HG03378 (cell line): ENCODE results near the gene PIK3AP1.
"Not testable (repeated sequence)": the region's sequence is repeated elsewhere in the genome, so short reads cannot be mapped to it uniquely, and the experiment has no call there.

ENCODE experiments used
- ATAC-seq: cut with Tn5 transposase; IDR thresholded peaks from one replicate; pipeline ENCODE4 v1.9.1; 2021; ENCODE audit warnings: mild to moderate bottlenecking, moderate library complexity; ENCODE audit not compliant: unreplicated experiment

Gene PIK3AP1, protein sequence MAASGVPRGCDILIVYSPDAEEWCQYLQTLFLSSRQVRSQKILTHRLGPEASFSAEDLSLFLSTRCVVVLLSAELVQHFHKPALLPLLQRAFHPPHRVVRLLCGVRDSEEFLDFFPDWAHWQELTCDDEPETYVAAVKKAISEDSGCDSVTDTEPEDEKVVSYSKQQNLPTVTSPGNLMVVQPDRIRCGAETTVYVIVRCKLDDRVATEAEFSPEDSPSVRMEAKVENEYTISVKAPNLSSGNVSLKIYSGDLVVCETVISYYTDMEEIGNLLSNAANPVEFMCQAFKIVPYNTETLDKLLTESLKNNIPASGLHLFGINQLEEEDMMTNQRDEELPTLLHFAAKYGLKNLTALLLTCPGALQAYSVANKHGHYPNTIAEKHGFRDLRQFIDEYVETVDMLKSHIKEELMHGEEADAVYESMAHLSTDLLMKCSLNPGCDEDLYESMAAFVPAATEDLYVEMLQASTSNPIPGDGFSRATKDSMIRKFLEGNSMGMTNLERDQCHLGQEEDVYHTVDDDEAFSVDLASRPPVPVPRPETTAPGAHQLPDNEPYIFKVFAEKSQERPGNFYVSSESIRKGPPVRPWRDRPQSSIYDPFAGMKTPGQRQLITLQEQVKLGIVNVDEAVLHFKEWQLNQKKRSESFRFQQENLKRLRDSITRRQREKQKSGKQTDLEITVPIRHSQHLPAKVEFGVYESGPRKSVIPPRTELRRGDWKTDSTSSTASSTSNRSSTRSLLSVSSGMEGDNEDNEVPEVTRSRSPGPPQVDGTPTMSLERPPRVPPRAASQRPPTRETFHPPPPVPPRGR

DNA sequence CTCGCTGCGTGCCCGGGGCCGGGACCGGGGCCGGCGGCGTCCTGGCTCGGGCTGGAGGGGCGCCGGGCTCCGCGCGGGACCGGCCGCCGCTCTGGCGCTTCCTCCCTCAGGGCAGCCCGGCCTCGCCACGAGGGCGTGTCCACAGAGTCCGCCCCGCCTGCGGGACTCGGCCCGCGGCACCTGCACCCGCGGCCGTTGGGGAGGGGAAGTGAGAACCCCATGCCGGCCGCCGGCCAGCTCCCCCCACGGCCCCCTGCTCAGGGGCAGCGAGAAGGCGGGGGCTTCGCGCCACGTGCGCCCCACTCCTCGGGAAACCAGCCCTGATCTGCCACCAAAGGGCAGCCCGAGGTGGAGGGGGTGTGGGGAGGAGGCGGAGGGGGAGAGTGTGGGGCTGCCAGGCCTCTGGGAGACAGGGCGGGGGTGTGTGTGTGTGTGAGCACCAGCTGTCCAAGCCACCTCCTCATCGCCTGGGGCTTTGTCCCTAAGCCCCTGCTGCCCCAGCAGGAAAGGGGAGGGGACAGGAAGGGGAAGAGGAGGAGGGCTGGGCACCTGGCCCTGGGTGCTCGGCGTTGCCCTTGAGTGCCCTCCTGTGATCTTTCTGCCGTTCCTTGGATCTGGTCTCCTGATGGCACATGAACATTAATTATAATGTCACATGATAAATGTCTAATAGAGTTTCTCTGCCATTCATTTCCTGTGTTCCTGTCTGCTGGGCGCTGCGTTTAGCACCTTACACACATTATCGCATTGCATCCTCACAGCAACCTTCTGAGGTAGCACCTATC, at the start of gene PIK3AP1:
Gene PIK3AP1, minus strand, starts transcription at position 93 of the 785 bp plus-strand sequence. CDS start 120 bp downstream, outside the sequence.
- ATAC-seq = no peak

DNA sequence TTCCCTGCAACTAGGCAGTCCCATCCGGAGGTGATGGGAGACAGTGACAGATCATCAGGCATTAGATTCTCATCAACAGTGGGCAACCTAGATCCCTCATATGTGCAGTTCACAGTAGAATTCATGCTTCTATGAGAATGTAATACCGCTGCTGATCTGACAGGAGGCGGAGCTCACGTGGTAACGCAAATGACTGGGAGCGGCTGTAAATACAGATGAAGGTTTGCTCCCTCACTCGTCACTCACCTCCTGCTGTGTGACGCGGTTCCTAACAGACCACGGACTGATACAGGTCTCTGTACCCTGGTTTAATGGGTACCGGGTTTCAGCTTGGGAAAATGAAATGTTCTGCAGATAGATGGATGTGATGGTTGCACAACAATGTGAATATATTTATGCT, 47.8 kb upstream of the PIK3AP1 start:
- ATAC-seq = no peak

DNA sequence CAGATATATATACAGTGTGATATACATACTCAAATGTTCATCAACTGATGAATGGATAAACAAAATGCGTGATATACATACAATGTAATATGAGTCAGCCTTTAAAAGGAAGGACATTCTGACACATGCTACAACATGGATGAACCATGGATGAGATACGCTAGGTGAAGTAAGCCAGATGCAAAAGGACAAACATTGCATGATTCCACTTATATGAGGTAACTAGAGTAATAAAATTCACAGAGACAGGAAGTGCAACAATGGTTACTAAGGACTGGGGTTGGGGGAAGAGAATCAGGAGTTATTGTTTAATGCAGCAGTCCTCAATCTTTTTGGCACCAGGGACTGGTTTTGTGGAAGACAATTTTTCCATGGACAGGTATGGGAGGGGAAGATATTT, 47.3 kb upstream of the PIK3AP1 start:
- ATAC-seq = no peak

DNA sequence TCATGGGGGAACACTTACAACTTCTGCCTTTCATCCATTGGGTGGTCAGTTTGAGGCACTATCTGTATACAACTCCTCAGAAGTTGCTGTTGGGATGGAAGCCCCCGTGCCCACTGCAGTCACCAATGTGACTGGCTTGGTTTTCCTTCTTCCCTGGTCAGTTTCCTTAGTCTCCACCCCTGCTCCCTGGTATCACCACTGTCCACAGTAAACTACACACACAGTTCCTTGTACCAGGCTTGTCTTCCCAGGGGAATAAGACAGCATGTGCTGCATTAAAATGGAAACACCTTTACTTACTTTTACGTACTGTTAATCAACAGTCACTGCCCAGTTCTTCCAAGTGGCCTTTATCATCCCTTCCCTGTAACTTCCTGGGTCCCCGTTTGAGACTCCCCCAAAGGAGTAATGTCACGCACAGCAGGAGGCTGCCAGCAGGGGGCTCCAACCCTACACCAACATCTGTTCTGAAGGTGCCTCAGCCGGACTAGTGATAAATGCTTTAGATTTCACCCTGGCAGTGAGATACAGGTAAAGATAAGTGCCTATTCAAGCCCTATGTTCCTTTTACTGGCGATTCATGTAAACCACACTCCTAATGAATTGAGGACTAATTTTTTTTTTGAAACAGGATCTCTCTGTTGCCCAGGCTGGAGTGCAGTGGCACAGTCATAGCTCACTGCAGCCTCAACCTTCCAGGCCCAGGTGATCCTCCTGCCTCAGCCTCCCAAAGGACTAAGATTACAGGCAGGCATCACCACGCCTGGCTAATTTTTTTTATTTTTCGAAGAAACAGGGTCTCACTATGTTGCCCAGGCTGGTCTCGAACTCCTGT, 45.3 kb upstream of the PIK3AP1 start:
- ATAC-seq = no peak

DNA sequence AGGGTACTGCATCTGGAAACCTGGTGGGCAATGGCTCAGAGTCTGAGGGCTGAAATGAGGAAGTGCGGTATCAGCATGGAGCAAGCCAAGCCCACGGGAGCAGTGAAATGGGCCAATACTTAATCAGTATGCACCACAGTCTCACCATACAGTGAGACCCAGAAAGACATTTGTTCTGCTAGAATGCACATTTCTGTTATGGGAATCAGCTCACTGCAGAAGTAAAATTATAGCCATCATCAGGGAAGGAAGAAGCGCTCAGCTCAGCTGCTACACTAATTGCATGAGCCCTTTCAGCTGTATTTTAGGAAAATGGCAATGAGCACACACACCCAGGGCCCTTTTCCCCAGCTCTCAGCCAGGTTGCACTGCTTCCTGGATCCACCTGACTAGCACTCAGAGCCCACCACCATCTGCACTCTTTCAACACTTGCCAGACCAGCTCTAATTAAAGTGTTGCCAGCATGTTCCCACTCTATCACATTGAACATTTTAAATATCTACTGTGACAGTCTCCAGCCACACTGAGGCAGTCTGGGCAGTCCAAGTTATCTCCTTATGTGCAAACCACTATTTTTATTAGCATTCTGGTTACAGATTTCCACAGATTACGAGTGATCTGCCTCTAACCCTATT, 44.2 kb upstream of the PIK3AP1 start:
- ATAC-seq = no peak

DNA sequence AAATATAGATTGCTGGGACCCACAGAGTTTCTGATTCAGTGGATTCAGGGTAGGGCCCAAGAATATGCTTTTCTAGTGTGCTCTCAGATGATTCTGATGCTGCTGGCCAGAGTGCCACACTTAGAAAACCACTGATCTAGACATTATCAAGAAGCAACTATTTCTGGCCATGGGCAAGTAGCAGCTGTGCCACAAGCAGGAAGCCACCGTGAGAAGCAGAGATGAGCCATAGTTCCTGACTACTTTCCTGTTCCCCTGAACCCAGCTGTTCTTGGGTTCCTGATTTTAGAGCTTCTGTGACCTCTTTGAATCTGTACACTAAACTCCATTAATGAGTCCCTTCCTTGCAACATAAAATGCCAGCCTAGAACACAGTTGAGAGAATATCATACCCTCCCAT, 38.1 kb upstream of the PIK3AP1 start:
- ATAC-seq = peak; percentile 87

DNA sequence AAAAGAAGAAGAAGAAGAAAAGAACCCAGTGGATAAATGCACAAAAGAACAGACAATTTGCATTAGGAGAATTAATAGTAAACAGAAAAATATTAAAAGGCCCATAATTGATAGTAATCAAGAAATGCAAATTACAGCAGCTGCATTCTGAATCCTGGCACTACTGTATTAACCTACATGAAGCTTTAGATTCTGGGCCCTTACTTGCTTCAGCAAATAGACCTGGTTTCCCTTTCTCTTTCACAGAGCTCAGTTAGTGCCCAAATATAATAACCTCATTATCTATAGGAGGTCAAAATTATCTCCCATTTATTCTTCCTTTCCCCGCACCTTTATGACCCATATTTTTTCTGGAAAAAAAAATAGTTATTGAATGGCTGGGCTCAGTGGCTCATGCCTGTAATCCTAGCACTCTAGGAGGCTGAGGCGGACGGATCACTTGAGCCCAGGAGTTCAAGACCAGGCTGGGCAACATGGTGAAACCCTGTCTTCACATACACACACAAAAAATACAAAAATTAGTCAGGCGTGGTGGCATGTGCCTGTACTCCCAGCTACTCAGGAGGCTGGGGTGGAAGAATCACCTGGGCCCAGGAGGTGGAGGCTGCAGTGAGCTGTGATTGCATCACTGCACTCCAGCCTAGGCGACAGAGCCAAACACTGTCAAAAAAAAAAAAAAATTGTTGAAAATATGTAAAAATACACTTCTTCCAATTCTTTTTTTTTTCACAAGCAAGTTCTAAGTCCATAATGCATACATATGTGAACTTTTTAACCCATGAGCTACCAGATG, 36.0 kb upstream of the PIK3AP1 start:
- ATAC-seq = no peak

DNA sequence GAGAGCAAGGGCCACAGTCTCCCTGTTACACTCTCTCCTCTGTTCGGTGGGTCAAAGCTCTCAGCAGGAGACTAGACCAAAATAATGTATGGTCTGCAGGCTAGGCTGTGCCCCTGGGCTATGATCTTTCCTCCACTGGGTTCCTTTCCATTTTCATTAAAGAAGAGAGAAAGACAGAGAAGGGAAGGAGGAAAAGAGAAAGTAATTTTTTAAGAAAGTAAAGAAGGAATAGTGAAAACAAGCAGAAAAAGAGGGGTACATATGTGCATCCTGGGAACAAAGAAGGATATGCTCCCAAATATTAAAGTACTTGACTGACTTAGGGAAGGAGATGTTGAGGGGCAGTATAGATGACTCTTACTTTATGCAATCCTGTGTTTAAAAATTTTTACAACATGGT, 33.6 kb upstream of the PIK3AP1 start:
- no peak for ATAC-seq

DNA sequence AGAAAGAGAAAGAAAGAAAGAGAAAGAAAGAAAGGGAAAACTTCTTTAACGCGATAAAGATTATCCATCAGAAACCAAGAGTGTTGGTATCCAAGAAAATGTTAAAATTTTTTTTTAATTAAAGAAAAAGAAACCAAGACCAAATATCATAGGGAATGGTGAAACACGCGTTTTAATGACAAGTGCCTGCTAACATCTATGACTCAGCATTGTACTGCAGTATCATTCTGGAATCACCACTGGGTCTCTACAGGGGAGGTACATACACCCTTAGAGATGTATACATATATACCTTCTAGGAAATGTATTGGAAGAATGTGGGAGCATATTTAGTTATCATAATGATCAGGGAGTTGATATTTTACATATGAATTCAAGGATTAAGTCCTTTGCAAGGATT, 32.1 kb upstream of the PIK3AP1 start:
- no peak for ATAC-seq

DNA sequence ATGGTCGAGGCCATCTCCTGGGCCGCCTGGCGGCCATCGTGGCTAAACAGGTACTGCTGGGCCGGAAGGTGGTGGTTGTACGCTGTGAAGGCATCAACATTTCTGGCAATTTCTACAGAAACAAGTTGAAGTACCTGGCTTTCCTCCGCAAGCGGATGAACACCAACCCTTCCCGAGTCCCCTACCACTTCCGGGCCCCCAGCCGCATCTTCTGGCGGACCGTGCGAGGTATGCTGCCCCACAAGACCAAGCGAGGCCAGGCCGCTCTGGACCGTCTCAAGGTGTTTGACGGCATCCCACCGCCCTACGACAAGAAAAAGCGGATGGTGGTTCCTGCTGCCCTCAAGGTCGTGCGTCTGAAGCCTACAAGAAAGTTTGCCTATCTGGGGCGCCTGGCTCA, 30.0 kb upstream of the PIK3AP1 start:
- not testable (repeated sequence) for ATAC-seq

DNA sequence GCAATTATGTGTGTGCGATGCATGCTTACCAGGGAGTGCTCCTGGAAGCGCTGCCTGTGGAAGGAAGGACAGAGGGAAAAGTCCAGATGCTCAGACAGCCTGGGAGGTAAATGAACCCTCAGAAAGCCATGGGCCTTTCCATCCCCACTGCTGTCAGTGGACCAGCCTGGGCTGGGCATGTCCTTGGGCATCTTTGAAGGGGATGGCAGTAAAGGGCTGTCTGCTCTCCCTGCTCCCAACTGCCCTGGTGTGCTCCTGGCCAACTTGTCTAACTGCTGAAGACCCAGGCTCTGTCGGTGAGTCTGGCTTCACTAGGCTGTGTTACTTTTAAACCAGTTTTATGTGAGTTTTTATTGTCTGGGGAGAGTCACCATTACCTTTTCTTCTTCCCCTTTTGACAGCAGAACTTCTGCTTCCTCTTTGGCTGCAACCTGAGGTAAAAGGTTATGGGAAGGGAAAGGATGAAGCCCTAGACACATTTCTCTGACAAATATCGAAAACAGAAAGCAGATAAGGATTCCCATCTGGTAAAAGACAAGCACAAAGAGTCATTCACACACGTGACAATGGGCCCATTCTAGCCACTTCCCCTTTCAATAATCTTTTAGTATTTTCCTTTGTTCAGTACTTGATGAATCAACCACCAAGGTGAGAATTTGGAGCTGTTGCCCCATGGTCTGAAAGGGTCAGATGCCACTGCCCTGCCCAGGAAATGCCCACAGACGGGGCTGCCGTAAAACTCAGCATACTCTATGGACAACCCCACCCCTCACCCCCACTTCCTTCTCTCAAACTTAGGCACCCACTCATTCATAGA, 27.6 kb upstream of the PIK3AP1 start:
- ATAC-seq = peak; percentile 91

DNA sequence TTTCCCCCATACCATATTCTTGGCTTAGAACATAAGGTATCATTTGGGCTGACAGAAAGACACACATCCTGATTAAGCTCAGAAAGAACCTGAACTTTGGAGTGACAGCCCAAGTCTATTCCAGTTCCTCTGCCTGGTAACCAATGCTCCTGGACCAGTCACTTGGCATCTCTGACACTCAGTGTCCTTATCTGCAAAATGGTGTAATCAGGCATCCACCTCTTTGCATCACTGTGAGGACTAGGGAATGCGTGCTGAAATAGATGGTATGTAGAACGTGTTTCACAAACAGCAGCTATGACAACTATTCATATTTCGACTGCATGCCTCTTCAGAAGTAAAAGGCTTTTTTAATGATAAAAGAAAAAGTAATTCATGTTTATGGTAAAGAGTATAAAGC, 26.2 kb upstream of the PIK3AP1 start:
- ATAC-seq = no peak

DNA sequence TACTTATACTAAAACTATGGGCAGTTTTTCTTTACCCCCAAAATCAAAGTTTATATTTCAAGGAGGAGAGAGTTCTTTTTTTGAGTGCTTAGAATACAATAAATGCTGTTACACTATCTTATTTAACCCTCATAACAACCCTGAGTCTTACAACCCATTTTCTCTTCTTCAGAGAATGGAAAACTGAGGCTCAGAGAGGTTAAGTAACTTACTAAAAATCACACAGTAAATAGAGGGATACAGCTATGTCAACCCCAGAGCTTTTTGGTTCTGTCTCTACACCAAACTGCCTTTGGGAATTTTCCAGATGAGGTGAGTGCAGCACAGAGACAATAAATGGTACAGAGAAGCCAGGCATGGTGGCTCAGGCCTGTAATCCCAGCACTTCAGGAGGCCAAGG, 25.6 kb upstream of the PIK3AP1 start:
- ATAC-seq = no peak

DNA sequence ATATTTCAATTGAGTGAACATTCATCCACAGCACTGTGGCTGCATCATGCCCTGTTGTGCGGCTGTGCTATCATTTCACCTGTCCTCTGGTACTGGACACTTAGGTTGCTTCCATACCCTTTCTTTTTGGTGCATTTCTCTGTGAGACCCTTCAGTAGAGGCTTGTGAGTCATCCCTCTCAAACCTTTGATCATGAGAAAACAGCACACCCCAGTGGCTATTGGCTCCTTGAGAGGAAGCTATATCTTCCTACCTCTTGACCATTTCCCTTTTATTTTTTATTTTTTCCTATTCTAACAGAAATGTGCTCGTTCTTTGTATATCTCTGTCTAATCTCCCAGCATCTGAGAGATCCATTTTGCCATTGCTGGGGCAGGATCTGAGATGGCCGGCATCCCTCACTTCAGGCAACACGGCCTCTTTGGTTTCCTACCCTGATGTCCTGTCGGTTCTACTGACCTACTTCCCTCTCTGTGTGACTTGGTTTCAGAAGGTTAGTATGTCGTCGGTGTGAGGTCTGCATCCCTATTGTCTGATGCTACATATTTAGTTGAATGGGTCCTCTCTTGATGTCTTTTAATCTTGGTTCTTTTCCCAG, 23.8 kb upstream of the PIK3AP1 start:
- no peak for ATAC-seq

DNA sequence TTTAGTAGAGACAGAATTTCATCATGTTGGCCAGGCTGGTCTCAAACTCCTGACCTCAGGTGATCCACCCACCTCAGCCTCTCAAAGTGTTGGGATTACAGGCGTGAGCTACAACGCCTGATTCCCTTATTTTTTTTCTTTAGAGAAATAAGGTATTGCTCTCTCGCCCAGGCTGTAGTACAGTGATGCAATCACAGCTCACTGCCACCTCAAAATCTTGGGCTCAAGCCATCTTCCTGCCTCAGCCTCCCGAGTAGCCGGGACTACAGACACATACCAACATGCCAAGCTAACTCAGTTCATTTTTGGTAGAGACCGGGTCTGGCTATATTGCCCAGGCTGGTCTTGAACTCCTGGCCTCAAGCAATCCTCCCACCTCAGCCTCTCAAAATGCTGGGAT, 21.2 kb upstream of the PIK3AP1 start:
- not testable (repeated sequence) for ATAC-seq

DNA sequence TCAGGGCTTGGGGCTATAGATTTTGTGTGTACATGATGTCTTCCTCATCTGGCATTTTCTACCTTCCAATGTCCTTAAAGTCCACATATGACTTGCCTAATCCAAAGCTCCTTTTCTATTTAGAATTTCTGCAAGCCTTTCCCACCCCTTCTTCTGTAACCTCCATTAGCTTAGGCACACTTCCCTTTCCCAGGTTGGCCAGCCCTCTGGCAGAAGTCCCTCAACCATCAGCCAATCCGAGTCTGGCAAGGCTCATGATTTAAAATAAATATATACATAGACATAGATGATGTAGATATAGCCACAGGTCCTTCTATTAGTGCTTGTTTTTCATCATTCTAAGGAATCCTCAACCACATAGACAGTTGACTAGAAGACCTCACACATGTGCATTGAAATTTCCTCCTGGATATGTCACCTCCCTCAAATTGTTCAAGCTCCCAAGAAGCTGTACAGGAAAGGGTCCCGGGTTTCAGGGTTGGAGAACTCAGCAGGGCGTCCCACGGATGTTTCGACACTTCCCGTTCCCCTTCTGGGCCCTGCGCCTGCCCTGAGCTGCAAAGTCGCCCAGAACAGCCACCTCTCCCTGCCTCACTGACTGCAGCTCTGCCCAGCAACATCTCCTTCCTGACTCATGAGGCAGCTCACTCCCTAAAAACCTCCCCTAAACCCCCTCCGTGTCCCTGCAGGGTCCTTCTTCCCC, 20.4 kb upstream of the PIK3AP1 start:
- no peak for ATAC-seq

DNA sequence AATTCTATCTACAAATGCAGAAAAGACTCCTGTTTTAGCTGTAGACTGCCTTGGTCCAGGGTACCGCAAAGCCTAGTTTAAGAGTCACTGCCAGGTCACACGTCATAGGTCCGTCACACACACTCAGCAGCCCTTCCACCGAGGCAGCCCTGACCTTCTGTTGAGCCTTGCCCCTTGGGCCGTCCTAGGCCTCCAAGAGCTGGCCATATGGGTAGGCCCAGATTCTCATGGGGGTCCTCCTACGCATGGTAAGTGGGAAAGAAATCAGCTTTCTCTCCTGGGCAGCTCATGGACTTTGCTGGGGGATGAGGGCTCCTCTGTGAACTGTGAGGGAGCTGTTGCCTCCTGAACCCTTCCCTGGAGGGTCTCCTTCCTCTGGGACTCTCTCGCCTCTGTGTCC, 19.8 kb upstream of the PIK3AP1 start:
- no peak for ATAC-seq
